ENCODE data around the gene GNB1L. TPM values are rescaled to one million over a fixed set of nuclear protein-coding genes. Genes with fewer than 3 reads are reported as not detected.
"Not testable (repeated sequence)": the region's sequence is repeated elsewhere in the genome, so short reads cannot be mapped to it uniquely, and the experiment has no call there.

The GNB1L gene
- total RNA-seq, 1 experiment from 2014 or later, result 17.9 TPM

DNA sequence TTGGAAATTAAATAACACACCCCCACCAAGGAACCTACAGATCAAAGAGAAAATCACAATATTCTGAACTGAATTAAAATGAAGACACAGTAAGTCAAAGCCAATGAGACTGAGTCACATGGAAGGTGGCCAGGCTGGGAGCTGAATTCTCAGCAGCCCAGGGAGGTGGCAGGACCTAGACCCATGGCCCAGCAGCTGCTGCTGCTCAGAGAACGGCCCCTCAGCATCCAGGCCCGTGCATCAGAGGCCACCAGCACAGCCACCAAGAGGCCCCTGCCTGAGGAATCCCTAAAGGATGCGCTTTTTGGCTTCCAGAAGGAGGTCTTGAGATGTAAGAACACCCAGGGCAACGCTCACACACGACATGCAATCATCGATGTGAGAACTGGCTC, 59.1 kb downstream of the GNB1L start:
- no TSS peak for BruUV-seq (replicated peaks)
- no peak overlapping the region for H3K27ac ChIP-seq (ENCODE audit: low read depth, low read length, poor library complexity, severe bottlenecking)
- peaks cover 9% of the 10 kb centered on the region for H3K4me1 ChIP-seq (ENCODE audit: insufficient read depth, low read length, poor library complexity, severe bottlenecking)
- no peak for TF ChIP-seq EZH2 (IDR thresholded peaks at IDR 0.05; ENCODE audit: borderline replicate concordance, low read depth, low read length, poor library complexity, severe bottlenecking)
- TF ChIP-seq, protein P1, sequence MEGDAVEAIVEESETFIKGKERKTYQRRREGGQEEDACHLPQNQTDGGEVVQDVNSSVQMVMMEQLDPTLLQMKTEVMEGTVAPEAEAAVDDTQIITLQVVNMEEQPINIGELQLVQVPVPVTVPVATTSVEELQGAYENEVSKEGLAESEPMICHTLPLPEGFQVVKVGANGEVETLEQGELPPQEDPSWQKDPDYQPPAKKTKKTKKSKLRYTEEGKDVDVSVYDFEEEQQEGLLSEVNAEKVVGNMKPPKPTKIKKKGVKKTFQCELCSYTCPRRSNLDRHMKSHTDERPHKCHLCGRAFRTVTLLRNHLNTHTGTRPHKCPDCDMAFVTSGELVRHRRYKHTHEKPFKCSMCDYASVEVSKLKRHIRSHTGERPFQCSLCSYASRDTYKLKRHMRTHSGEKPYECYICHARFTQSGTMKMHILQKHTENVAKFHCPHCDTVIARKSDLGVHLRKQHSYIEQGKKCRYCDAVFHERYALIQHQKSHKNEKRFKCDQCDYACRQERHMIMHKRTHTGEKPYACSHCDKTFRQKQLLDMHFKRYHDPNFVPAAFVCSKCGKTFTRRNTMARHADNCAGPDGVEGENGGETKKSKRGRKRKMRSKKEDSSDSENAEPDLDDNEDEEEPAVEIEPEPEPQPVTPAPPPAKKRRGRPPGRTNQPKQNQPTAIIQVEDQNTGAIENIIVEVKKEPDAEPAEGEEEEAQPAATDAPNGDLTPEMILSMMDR (conservative IDR thresholded peaks at IDR 0.05; ENCODE audit: low read depth, low read length), result no peak
- intact Hi-C loops (cut with micrococcal nuclease; ENCODE audit: unreplicated experiment), result no loop called here
- CTCF ChIA-PET, result no interaction called here
- H3K4me3 ChIP-seq (ENCODE audit: low read depth, low read length, poor library complexity, severe bottlenecking), result no peak overlapping the region
- POLR2A ChIA-PET (ENCODE audit: low non-redundant PET), result no interaction called here
- peaks cover 5% of the 10 kb centered on the region for H3K9me3 ChIP-seq (ENCODE audit: low read depth, low read length, poor library complexity, severe bottlenecking)
- DNase-seq (ENCODE audit: low spot score), result no peak
- no peaks in the 10 kb centered on the region for H3K27me3 ChIP-seq (replicated peaks; ENCODE audit: insufficient read depth, low read depth, low read length, poor library complexity)
- H3K36me3 ChIP-seq (ENCODE audit: insufficient read depth, low read length, poor library complexity, severe bottlenecking), result no peaks in the 10 kb centered on the region

DNA sequence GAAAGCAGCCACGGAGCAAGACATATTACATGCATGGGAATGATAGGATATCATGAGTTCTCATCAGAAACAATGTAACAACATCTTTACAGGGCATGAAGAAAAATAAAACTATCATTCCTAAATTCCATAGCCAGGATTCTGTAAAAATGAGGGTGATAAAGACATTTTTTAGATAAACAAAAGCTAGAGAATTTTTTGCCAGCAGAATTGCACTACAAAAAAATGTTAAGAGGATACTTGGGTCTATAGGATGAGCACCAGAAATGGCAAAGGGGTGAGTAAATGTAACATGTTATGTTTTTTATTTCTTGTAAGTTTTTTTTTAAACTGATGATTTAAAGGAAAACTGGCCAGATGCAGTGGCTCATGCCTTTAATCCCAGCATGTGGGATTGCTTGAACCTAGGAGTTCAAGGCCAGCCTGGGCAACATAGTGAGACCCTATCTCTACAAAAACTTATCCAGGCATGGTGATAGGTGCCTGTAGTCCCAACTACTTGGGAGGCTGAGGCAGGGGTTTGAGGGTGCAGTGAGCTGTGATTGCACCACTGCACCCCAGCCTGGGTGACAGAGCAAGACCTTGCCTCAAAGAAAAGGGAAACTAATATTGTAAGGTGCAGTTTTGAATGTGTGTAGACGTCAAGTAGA, 60.9 kb downstream of the GNB1L start:
- TF ChIP-seq EZH2 (IDR thresholded peaks at IDR 0.05; ENCODE audit: borderline replicate concordance, low read depth, low read length, poor library complexity, severe bottlenecking), result no peak
- TF ChIP-seq, protein P1 (conservative IDR thresholded peaks at IDR 0.05; ENCODE audit: low read depth, low read length), result no peak
- BruUV-seq (replicated peaks), result no TSS peak
- Histone ChIP-seq H3K27me3 (replicated peaks; ENCODE audit: insufficient read depth, low read depth, low read length, poor library complexity) (no peaks in the 10 kb centered on the region), H3K9me3 (ENCODE audit: low read depth, low read length, poor library complexity, severe bottlenecking) (peaks cover 5% of the 10 kb centered on the region), H3K36me3 (ENCODE audit: insufficient read depth, low read length, poor library complexity, severe bottlenecking) (no peaks in the 10 kb centered on the region), H3K4me3 (ENCODE audit: low read depth, low read length, poor library complexity, severe bottlenecking) (no peak overlapping the region), H3K4me1 (ENCODE audit: insufficient read depth, low read length, poor library complexity, severe bottlenecking) (peaks cover 6% of the 10 kb centered on the region), H3K27ac (ENCODE audit: low read depth, low read length, poor library complexity, severe bottlenecking) (no peak overlapping the region)
- intact Hi-C loops (cut with micrococcal nuclease; ENCODE audit: unreplicated experiment), result no loop called here
- no peak for DNase-seq (ENCODE audit: low spot score)
- CTCF ChIA-PET, result no interaction called here
- POLR2A ChIA-PET (ENCODE audit: low non-redundant PET), result interaction anchor here (0.7 kb wide), 1 partner anchor 678 kb away, joined by 5 read pairs; no protein-coding TSS in a partner anchor

DNA sequence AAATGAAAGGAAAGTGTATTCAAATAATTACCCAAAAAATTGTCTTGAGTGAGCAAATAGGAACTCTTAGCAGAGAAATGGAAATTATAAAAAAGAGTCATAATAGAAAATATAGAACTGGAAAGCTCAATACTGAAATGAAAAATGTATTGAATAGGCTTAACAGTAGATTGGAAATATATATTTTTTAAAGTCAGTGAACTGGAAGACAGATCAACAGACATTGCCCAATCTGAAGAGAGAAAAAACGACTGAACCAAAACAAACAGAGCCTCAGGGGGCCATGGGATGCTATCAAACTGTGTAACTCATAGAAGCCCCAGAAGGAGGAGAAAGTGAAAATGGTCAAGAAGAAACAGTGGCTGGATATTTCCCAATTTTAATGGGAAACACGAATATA, 61.5 kb downstream of the GNB1L start:
- H3K27ac ChIP-seq (ENCODE audit: low read depth, low read length, poor library complexity, severe bottlenecking), result no peak overlapping the region
- H3K4me3 ChIP-seq (ENCODE audit: low read depth, low read length, poor library complexity, severe bottlenecking), result no peak overlapping the region
- no TSS peak for BruUV-seq (replicated peaks)
- H3K4me1 ChIP-seq (ENCODE audit: insufficient read depth, low read length, poor library complexity, severe bottlenecking), result peaks cover 6% of the 10 kb centered on the region
- no peaks in the 10 kb centered on the region for H3K27me3 ChIP-seq (replicated peaks; ENCODE audit: insufficient read depth, low read depth, low read length, poor library complexity)
- intact Hi-C loops (cut with micrococcal nuclease; ENCODE audit: unreplicated experiment), result no loop called here
- POLR2A ChIA-PET (ENCODE audit: low non-redundant PET), result interaction anchor here (0.7 kb wide), 1 partner anchor 678 kb away, joined by 5 read pairs; no protein-coding TSS in a partner anchor
- no peaks in the 10 kb centered on the region for H3K36me3 ChIP-seq (ENCODE audit: insufficient read depth, low read length, poor library complexity, severe bottlenecking)
- CTCF ChIA-PET, result no interaction called here
- peaks cover 5% of the 10 kb centered on the region for H3K9me3 ChIP-seq (ENCODE audit: low read depth, low read length, poor library complexity, severe bottlenecking)
- no peak for DNase-seq (ENCODE audit: low spot score)
- TF ChIP-seq, protein P1 (conservative IDR thresholded peaks at IDR 0.05; ENCODE audit: low read depth, low read length), result no peak
- no peak for TF ChIP-seq EZH2 (IDR thresholded peaks at IDR 0.05; ENCODE audit: borderline replicate concordance, low read depth, low read length, poor library complexity, severe bottlenecking)

DNA sequence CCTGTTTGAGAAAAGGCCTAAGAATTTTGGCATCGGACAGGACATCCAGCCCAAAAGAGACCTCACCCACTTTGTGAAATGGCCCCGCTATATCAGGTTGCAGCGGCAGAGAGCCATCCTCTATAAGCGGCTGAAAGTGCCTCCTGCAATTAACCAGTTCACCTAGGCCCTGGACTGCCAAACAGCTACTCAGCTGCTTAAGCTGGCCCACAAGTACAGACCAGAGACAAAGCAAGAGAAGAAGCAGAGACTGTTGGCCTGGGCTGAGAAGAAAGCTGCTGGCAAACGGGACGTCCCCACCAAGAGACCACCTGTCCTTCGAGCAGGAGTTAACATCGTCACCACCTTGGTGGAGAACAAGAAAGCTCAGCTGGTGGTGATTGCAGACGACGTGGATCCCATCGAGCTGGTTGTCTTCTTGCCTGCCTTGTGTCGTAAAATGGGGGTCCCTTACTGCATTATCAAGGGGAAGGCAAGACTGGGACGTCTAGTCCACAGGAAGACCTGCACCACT, 62.2 kb downstream of the GNB1L start:
- H3K9me3 ChIP-seq (ENCODE audit: low read depth, low read length, poor library complexity, severe bottlenecking); DNase-seq (ENCODE audit: low spot score); H3K27ac ChIP-seq (ENCODE audit: low read depth, low read length, poor library complexity, severe bottlenecking); H3K4me1 ChIP-seq (ENCODE audit: insufficient read depth, low read length, poor library complexity, severe bottlenecking); POLR2A ChIA-PET (ENCODE audit: low non-redundant PET); H3K36me3 ChIP-seq (ENCODE audit: insufficient read depth, low read length, poor library complexity, severe bottlenecking); H3K27me3 ChIP-seq (replicated peaks; ENCODE audit: insufficient read depth, low read depth, low read length, poor library complexity); CTCF ChIA-PET; H3K4me3 ChIP-seq (ENCODE audit: low read depth, low read length, poor library complexity, severe bottlenecking); intact Hi-C loops (cut with micrococcal nuclease; ENCODE audit: unreplicated experiment); BruUV-seq (replicated peaks): not testable (repeated sequence)

Data from A673 (cell line).